WTC11 (cell line): ENCODE results near the gene CDK11A. TPM values are rescaled to one million over a fixed set of nuclear protein-coding genes. Genes with fewer than 3 reads are reported as not detected.

Source experiments
- ATAC-seq: fragments of 200-7000 bp; cut with Tn5 transposase; 2 replicates; pipeline ENCODE4 v1.10.0; 2021; ENCODE audit warnings: mild to moderate bottlenecking, moderate library complexity
- CTCF ChIA-PET: fragments of 300-600 bp; sonication (Branson Sonifier 250); formaldehyde crosslinking; loops from one replicate; lab custom pipeline; 2021; ENCODE audit warnings: antibody characterized with exemption; lab: Charles Lee
- POLR2A ChIA-PET: fragments of 350-600 bp; sonication (Branson Sonifier 250); formaldehyde crosslinking; loops from one replicate; lab custom pipeline; 2021; ENCODE audit warnings: antibody characterized with exemption; lab: Charles Lee
- DNase-seq: peaks from one replicate; pipeline ENCODE4 v3.0.0; 2021; ENCODE audit warnings: low spot score
- H3K27ac Mint-ChIP-seq: 2 replicates; pipeline ENCODE4 v1.8.0; 2021; ENCODE audit warnings: mixed read lengths
- H3K27me3 Mint-ChIP-seq: 2 replicates; pipeline ENCODE4 v1.8.0; 2021; ENCODE audit warnings: low read depth, mild to moderate bottlenecking, moderate library complexity, mixed read lengths
- H3K36me3 Mint-ChIP-seq: 2 replicates; pipeline ENCODE4 v1.8.0; 2021; ENCODE audit warnings: mixed read lengths
- H3K4me1 Mint-ChIP-seq: 2 replicates; pipeline ENCODE4 v1.8.0; 2022; ENCODE audit warnings: mixed read lengths
- H3K4me3 Mint-ChIP-seq: 2 replicates; pipeline ENCODE4 v1.8.0; 2021; ENCODE audit warnings: mild to moderate bottlenecking, moderate library complexity, mixed read lengths
- H3K9me3 Mint-ChIP-seq: 2 replicates; pipeline ENCODE4 v1.8.0; 2021; ENCODE audit warnings: mixed read lengths
- ELF4 ChIP-seq: sonication (generic); formaldehyde crosslinking; IDR thresholded peaks from 2 replicates; pipeline ENCODE4 v1.8.1; 2022; ENCODE audit warnings: low read depth, mild to moderate bottlenecking, moderate library complexity, missing genetic modification reagents
- ETV6 ChIP-seq: sonication (generic); formaldehyde crosslinking; IDR thresholded peaks from 2 replicates; pipeline ENCODE4 v1.8.1; 2022; ENCODE audit warnings: mild to moderate bottlenecking, missing genetic modification reagents
- FOXJ3 ChIP-seq: sonication (generic); formaldehyde crosslinking; IDR thresholded peaks from 2 replicates; pipeline ENCODE4 v1.9.0; 2021; ENCODE audit warnings: missing genetic modification reagents, mild to moderate bottlenecking, borderline replicate concordance
- MXD4 ChIP-seq: fragments of 250-450 bp; sonication (Bioruptor Pico); IDR thresholded peaks from 2 replicates; pipeline ENCODE4 v1.8.0; 2021; ENCODE audit warnings: mild to moderate bottlenecking, moderate library complexity, borderline replicate concordance
- NFATC4 ChIP-seq: fragments of 250-450 bp; sonication (Bioruptor Pico); IDR thresholded peaks from 2 replicates; pipeline ENCODE4 v1.9.0; 2021; ENCODE audit warnings: mild to moderate bottlenecking
- PRRX2 ChIP-seq: fragments of 250-450 bp; sonication (Bioruptor Pico); IDR thresholded peaks from 2 replicates; pipeline ENCODE4 v1.8.0; 2021; ENCODE audit warnings: mild to moderate bottlenecking
- RORB ChIP-seq: fragments of 250-450 bp; sonication (Bioruptor Pico); IDR thresholded peaks from 2 replicates; pipeline ENCODE4 v1.9.0; 2021; ENCODE audit warnings: mild to moderate bottlenecking
- TEAD4 ChIP-seq: sonication (generic); formaldehyde crosslinking; IDR thresholded peaks from 2 replicates; pipeline ENCODE4 v1.8.0; 2022; ENCODE audit warnings: mild to moderate bottlenecking, missing genetic modification reagents
- ZNF317 ChIP-seq: sonication (generic); formaldehyde crosslinking; IDR thresholded peaks from 2 replicates; pipeline ENCODE4 v1.8.1; 2023; ENCODE audit warnings: low read depth, mild to moderate bottlenecking, moderate library complexity, missing genetic modification reagents, borderline replicate concordance
- ZNF671 ChIP-seq: fragments of 250-450 bp; sonication (Bioruptor Pico); IDR thresholded peaks from 2 replicates; pipeline ENCODE4 v1.8.0; 2021; ENCODE audit warnings: mild to moderate bottlenecking
- total RNA-seq: library from RNA; stranded (reverse); gene quantifications from 3 replicates; pipeline ENCODE4 v1.2.3, GENCODE V29; 2021
- TF ChIP-seq, protein P1 (sequence below): sonication (generic); formaldehyde crosslinking; IDR thresholded peaks from 2 replicates; pipeline ENCODE4 v1.8.1; 2022; ENCODE audit warnings: mild to moderate bottlenecking, moderate library complexity, missing genetic modification reagents
- TF ChIP-seq, protein P2 (sequence below): sonication (generic); formaldehyde crosslinking; conservative IDR thresholded peaks from 2 replicates; pipeline ENCODE4 v1.8.1; 2022; ENCODE audit warnings: mild to moderate bottlenecking, missing genetic modification reagents
- TF ChIP-seq, protein P3 (sequence below): fragments of 250-450 bp; sonication (Bioruptor Pico); conservative IDR thresholded peaks from 2 replicates; pipeline ENCODE4 v1.9.0; 2021; ENCODE audit warnings: mild to moderate bottlenecking
- TF ChIP-seq, protein P4 (sequence below): sonication (generic); formaldehyde crosslinking; conservative IDR thresholded peaks from 2 replicates; pipeline ENCODE4 v1.8.1; 2023; ENCODE audit warnings: mild to moderate bottlenecking, low read depth, missing genetic modification reagents, moderate library complexity
- TF ChIP-seq, protein P5 (sequence below): fragments of 250-450 bp; sonication (Bioruptor Pico); IDR thresholded peaks from 2 replicates; pipeline ENCODE4 v1.9.0; 2021; ENCODE audit warnings: mild to moderate bottlenecking, borderline replicate concordance
- TF ChIP-seq, protein P6 (sequence below): sonication (generic); formaldehyde crosslinking; IDR thresholded peaks from 2 replicates; pipeline ENCODE4 v1.8.1; 2023; ENCODE audit warnings: mild to moderate bottlenecking, missing genetic modification reagents, moderate library complexity
- TF ChIP-seq, protein P7 (sequence below): sonication (generic); formaldehyde crosslinking; IDR thresholded peaks from 2 replicates; pipeline ENCODE4 v1.8.0; 2022; ENCODE audit warnings: mild to moderate bottlenecking, missing genetic modification reagents
- TF ChIP-seq, protein P8 (sequence below): sonication (generic); formaldehyde crosslinking; IDR thresholded peaks from 2 replicates; pipeline ENCODE4 v1.8.1; 2022; ENCODE audit warnings: low read depth, mild to moderate bottlenecking, moderate library complexity, missing genetic modification reagents, borderline replicate concordance
- TF ChIP-seq, protein P9 (sequence below): sonication (generic); formaldehyde crosslinking; IDR thresholded peaks from 2 replicates; pipeline ENCODE4 v1.8.1; 2023; ENCODE audit warnings: mild to moderate bottlenecking, missing genetic modification reagents

Gene CDK11A
- total RNA-seq, 1 experiment from 2014 or later = 54.7 TPM

DNA sequence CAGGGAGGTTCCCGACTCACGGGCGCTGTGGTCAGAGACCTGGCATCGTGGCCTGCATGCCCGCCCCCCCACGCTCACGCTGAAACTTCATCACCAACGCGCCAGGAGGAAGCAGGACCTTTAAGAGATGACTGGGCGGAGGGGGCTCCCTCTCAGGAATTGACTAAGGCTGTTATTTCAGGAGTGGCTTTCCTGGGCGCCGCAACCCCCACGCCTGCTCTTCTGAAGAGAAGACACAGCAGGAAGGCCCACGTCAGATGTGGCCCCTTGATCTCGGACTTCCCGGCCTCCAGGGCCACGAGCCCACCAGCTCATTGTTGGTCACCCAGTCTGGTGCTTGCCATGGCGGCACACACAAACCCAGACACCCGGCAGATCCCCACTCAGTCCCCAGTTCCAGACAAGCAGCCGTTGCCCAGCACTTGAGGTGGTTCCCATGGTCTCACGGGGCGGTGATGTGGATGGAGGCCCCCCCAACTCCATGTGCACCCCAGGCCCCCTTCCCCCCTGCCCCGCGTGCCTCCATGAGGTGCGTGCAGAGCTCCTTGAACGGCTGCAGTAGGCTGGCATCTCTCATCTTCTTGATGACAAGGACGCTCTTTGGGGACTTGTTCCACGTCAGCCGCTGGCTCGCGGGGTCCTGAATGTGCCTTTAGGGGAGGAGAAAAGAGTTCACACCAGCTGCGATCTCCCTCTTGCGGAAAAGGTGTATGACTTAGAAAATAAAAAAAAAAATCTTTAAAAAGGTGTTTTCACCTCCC is 32.7 kb upstream of the CDK11A start:
- H3K4me1 Mint-ChIP-seq = no peaks in the 10 kb centered on the region
- H3K36me3 Mint-ChIP-seq = peaks cover 44% of the 10 kb centered on the region
- CTCF ChIA-PET = interaction anchor here (0.9 kb wide), 1 partner anchor 152 kb away, joined by 3 read pairs; no protein-coding TSS in a partner anchor
- POLR2A ChIA-PET = no interaction called here
- no peak for ATAC-seq
- TF ChIP-seq, protein P1, sequence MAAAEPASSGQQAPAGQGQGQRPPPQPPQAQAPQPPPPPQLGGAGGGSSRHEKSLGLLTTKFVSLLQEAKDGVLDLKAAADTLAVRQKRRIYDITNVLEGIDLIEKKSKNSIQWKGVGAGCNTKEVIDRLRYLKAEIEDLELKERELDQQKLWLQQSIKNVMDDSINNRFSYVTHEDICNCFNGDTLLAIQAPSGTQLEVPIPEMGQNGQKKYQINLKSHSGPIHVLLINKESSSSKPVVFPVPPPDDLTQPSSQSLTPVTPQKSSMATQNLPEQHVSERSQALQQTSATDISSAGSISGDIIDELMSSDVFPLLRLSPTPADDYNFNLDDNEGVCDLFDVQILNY (CRISPR knock-in tag) = no peak
- TF ChIP-seq NFATC4 (CRISPR knock-in tag) (no peak), ZNF317 (CRISPR knock-in tag) (no peak), RORB (CRISPR knock-in tag) (no peak), TEAD4 (CRISPR knock-in tag) (no peak), FOXJ3 (no peak), MXD4 (CRISPR knock-in tag) (no peak), ETV6 (no peak), PRRX2 (no peak), ZNF671 (no peak), ELF4 (CRISPR knock-in tag) (no peak)
- TF ChIP-seq, protein P2, sequence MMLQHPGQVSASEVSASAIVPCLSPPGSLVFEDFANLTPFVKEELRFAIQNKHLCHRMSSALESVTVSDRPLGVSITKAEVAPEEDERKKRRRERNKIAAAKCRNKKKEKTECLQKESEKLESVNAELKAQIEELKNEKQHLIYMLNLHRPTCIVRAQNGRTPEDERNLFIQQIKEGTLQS (CRISPR knock-in tag) = no peak
- TF ChIP-seq, protein P3, sequence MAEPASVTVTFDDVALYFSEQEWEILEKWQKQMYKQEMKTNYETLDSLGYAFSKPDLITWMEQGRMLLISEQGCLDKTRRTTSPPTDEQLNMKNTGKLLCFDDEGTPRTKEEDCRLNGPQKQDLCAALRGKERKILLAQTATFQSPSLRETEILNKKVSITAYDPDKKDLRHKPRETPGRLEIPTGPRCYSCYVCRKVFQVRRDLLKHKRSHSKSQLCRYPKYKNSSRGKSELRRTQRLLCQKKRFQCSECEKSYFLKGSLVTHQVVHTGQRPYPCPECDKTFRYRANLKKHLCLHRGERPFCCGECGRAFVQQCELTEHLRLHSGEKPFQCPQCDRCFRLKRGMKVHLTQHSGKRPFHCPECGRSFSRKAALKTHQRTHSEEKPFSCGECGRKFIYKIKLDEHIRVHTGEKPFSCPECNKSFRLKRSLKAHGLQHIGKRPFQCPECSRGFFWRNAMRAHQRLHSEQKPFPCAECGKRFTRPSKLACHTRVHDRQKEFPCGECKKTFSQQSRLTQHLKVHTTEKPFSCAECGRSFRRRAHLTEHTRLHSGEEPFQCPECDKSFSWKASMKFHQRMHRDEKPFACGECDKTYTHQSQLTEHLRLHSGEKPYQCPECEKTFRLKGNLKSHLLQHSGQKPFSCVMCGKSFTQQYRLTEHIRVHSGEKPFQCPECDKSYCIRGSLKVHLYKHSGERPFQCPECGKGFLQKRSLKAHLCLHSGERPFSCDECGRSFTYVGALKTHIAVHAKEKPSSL (CRISPR knock-in tag) = no peak
- TF ChIP-seq, protein P4, sequence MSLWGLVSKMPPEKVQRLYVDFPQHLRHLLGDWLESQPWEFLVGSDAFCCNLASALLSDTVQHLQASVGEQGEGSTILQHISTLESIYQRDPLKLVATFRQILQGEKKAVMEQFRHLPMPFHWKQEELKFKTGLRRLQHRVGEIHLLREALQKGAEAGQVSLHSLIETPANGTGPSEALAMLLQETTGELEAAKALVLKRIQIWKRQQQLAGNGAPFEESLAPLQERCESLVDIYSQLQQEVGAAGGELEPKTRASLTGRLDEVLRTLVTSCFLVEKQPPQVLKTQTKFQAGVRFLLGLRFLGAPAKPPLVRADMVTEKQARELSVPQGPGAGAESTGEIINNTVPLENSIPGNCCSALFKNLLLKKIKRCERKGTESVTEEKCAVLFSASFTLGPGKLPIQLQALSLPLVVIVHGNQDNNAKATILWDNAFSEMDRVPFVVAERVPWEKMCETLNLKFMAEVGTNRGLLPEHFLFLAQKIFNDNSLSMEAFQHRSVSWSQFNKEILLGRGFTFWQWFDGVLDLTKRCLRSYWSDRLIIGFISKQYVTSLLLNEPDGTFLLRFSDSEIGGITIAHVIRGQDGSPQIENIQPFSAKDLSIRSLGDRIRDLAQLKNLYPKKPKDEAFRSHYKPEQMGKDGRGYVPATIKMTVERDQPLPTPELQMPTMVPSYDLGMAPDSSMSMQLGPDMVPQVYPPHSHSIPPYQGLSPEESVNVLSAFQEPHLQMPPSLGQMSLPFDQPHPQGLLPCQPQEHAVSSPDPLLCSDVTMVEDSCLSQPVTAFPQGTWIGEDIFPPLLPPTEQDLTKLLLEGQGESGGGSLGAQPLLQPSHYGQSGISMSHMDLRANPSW = no peak
- TF ChIP-seq, protein P5, sequence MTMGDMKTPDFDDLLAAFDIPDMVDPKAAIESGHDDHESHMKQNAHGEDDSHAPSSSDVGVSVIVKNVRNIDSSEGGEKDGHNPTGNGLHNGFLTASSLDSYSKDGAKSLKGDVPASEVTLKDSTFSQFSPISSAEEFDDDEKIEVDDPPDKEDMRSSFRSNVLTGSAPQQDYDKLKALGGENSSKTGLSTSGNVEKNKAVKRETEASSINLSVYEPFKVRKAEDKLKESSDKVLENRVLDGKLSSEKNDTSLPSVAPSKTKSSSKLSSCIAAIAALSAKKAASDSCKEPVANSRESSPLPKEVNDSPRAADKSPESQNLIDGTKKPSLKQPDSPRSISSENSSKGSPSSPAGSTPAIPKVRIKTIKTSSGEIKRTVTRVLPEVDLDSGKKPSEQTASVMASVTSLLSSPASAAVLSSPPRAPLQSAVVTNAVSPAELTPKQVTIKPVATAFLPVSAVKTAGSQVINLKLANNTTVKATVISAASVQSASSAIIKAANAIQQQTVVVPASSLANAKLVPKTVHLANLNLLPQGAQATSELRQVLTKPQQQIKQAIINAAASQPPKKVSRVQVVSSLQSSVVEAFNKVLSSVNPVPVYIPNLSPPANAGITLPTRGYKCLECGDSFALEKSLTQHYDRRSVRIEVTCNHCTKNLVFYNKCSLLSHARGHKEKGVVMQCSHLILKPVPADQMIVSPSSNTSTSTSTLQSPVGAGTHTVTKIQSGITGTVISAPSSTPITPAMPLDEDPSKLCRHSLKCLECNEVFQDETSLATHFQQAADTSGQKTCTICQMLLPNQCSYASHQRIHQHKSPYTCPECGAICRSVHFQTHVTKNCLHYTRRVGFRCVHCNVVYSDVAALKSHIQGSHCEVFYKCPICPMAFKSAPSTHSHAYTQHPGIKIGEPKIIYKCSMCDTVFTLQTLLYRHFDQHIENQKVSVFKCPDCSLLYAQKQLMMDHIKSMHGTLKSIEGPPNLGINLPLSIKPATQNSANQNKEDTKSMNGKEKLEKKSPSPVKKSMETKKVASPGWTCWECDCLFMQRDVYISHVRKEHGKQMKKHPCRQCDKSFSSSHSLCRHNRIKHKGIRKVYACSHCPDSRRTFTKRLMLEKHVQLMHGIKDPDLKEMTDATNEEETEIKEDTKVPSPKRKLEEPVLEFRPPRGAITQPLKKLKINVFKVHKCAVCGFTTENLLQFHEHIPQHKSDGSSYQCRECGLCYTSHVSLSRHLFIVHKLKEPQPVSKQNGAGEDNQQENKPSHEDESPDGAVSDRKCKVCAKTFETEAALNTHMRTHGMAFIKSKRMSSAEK (CRISPR knock-in tag) = no peak
- TF ChIP-seq, protein P6, sequence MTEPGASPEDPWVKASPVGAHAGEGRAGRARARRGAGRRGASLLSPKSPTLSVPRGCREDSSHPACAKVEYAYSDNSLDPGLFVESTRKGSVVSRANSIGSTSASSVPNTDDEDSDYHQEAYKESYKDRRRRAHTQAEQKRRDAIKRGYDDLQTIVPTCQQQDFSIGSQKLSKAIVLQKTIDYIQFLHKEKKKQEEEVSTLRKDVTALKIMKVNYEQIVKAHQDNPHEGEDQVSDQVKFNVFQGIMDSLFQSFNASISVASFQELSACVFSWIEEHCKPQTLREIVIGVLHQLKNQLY (CRISPR knock-in tag) = no peak
- TF ChIP-seq, protein P7, sequence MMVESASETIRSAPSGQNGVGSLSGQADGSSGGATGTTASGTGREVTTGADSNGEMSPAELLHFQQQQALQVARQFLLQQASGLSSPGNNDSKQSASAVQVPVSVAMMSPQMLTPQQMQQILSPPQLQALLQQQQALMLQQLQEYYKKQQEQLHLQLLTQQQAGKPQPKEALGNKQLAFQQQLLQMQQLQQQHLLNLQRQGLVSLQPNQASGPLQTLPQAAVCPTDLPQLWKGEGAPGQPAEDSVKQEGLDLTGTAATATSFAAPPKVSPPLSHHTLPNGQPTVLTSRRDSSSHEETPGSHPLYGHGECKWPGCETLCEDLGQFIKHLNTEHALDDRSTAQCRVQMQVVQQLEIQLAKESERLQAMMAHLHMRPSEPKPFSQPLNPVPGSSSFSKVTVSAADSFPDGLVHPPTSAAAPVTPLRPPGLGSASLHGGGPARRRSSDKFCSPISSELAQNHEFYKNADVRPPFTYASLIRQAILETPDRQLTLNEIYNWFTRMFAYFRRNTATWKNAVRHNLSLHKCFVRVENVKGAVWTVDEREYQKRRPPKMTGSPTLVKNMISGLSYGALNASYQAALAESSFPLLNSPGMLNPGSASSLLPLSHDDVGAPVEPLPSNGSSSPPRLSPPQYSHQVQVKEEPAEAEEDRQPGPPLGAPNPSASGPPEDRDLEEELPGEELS (CRISPR knock-in tag) = no peak
- TF ChIP-seq, protein P8, sequence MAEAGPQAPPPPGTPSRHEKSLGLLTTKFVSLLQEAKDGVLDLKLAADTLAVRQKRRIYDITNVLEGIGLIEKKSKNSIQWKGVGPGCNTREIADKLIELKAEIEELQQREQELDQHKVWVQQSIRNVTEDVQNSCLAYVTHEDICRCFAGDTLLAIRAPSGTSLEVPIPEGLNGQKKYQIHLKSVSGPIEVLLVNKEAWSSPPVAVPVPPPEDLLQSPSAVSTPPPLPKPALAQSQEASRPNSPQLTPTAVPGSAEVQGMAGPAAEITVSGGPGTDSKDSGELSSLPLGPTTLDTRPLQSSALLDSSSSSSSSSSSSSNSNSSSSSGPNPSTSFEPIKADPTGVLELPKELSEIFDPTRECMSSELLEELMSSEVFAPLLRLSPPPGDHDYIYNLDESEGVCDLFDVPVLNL = no peak
- TF ChIP-seq, protein P9, sequence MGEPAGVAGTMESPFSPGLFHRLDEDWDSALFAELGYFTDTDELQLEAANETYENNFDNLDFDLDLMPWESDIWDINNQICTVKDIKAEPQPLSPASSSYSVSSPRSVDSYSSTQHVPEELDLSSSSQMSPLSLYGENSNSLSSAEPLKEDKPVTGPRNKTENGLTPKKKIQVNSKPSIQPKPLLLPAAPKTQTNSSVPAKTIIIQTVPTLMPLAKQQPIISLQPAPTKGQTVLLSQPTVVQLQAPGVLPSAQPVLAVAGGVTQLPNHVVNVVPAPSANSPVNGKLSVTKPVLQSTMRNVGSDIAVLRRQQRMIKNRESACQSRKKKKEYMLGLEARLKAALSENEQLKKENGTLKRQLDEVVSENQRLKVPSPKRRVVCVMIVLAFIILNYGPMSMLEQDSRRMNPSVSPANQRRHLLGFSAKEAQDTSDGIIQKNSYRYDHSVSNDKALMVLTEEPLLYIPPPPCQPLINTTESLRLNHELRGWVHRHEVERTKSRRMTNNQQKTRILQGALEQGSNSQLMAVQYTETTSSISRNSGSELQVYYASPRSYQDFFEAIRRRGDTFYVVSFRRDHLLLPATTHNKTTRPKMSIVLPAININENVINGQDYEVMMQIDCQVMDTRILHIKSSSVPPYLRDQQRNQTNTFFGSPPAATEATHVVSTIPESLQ (CRISPR knock-in tag) = no peak
- H3K4me3 Mint-ChIP-seq = no peak overlapping the region
- H3K27me3 Mint-ChIP-seq = no peaks in the 10 kb centered on the region
- no peak overlapping the region for H3K27ac Mint-ChIP-seq
- no peak for DNase-seq
- H3K9me3 Mint-ChIP-seq = no peaks in the 10 kb centered on the region
